ENCODE measurements around the gene LDLRAD4. TPM values are rescaled to one million over a fixed set of nuclear protein-coding genes. Genes with fewer than 3 reads are reported as not detected.

Gene LDLRAD4
- total RNA-seq, 1 experiment from 2014 or later, result 3.6 TPM

GRCh38 chr18:13181765-13182164 lies 36.8 kb upstream of the LDLRAD4 start:
- no peaks in the 10 kb centered on the region for H3K9me3 ChIP-seq (ENCODE audit: low read depth, low read length, poor library complexity, severe bottlenecking)
- BruUV-seq (replicated peaks), result no TSS peak
- no peak for TF ChIP-seq EZH2 (IDR thresholded peaks at IDR 0.05; ENCODE audit: borderline replicate concordance, low read depth, low read length, poor library complexity, severe bottlenecking)
- no peak for TF ChIP-seq CTCF (conservative IDR thresholded peaks at IDR 0.05; ENCODE audit: low read depth, low read length)
- intact Hi-C loops (cut with micrococcal nuclease; ENCODE audit: unreplicated experiment), result no loop called here
- no peak for DNase-seq (ENCODE audit: low spot score)
- H3K4me3 ChIP-seq (ENCODE audit: low read depth, low read length, poor library complexity, severe bottlenecking), result no peak overlapping the region
- POLR2A ChIA-PET (ENCODE audit: low non-redundant PET), result no interaction called here
- H3K4me1 ChIP-seq (ENCODE audit: insufficient read depth, low read length, poor library complexity, severe bottlenecking), result no peaks in the 10 kb centered on the region
- no peak overlapping the region for H3K27ac ChIP-seq (ENCODE audit: low read depth, low read length, poor library complexity, severe bottlenecking)
- H3K27me3 ChIP-seq (replicated peaks; ENCODE audit: insufficient read depth, low read depth, low read length, poor library complexity), result no peaks in the 10 kb centered on the region
- CTCF ChIA-PET, result no interaction called here
- H3K36me3 ChIP-seq (ENCODE audit: insufficient read depth, low read length, poor library complexity, severe bottlenecking), result no peaks in the 10 kb centered on the region

- H3K27me3 ChIP-seq (replicated peaks; ENCODE audit: insufficient read depth, low read depth, low read length, poor library complexity), result no peaks in the 10 kb centered on the region
- no TSS peak for BruUV-seq (replicated peaks)
- no peak overlapping the region for H3K27ac ChIP-seq (ENCODE audit: low read depth, low read length, poor library complexity, severe bottlenecking)
- intact Hi-C loops (cut with micrococcal nuclease; ENCODE audit: unreplicated experiment), result no loop called here
- no peaks in the 10 kb centered on the region for H3K9me3 ChIP-seq (ENCODE audit: low read depth, low read length, poor library complexity, severe bottlenecking)
- no peaks in the 10 kb centered on the region for H3K4me1 ChIP-seq (ENCODE audit: insufficient read depth, low read length, poor library complexity, severe bottlenecking)
- ChIA-PET CTCF (no interaction called here), POLR2A (ENCODE audit: low non-redundant PET) (no interaction called here)
- H3K36me3 ChIP-seq (ENCODE audit: insufficient read depth, low read length, poor library complexity, severe bottlenecking), result no peaks in the 10 kb centered on the region
- TF ChIP-seq CTCF (conservative IDR thresholded peaks at IDR 0.05; ENCODE audit: low read depth, low read length), result no peak
- no peak for TF ChIP-seq EZH2 (IDR thresholded peaks at IDR 0.05; ENCODE audit: borderline replicate concordance, low read depth, low read length, poor library complexity, severe bottlenecking)
- DNase-seq (ENCODE audit: low spot score), result no peak
- no peak overlapping the region for H3K4me3 ChIP-seq (ENCODE audit: low read depth, low read length, poor library complexity, severe bottlenecking)
These were observed 35.2 kb upstream of the LDLRAD4 start for GRCh38 chr18:13183359-13183758.

- POLR2A ChIA-PET (ENCODE audit: low non-redundant PET), result no interaction called here
- CTCF ChIA-PET, result no interaction called here
These were observed 34.8 kb upstream of the LDLRAD4 start for GRCh38 chr18:13183790-13184189.

More at GRCh38 chr18:13183790-13184189, 34.8 kb upstream of the LDLRAD4 start:
- no peaks in the 10 kb centered on the region for H3K27me3 ChIP-seq (replicated peaks; ENCODE audit: insufficient read depth, low read depth, low read length, poor library complexity)
- H3K27ac ChIP-seq (ENCODE audit: low read depth, low read length, poor library complexity, severe bottlenecking), result no peak overlapping the region
- intact Hi-C loops (cut with micrococcal nuclease; ENCODE audit: unreplicated experiment), result no loop called here
- H3K4me3 ChIP-seq (ENCODE audit: low read depth, low read length, poor library complexity, severe bottlenecking), result no peak overlapping the region
- TF ChIP-seq EZH2 (IDR thresholded peaks at IDR 0.05; ENCODE audit: borderline replicate concordance, low read depth, low read length, poor library complexity, severe bottlenecking), result no peak
- TF ChIP-seq CTCF (conservative IDR thresholded peaks at IDR 0.05; ENCODE audit: low read depth, low read length), result no peak
- H3K4me1 ChIP-seq (ENCODE audit: insufficient read depth, low read length, poor library complexity, severe bottlenecking), result no peaks in the 10 kb centered on the region
- no peaks in the 10 kb centered on the region for H3K36me3 ChIP-seq (ENCODE audit: insufficient read depth, low read length, poor library complexity, severe bottlenecking)
- BruUV-seq (replicated peaks), result no TSS peak
- no peak for DNase-seq (ENCODE audit: low spot score)
- H3K9me3 ChIP-seq (ENCODE audit: low read depth, low read length, poor library complexity, severe bottlenecking), result no peaks in the 10 kb centered on the region

Measured in A673 (cell line).